Measurements from ENCODE around the gene RASAL1.

RASAL1 gene, protein sequence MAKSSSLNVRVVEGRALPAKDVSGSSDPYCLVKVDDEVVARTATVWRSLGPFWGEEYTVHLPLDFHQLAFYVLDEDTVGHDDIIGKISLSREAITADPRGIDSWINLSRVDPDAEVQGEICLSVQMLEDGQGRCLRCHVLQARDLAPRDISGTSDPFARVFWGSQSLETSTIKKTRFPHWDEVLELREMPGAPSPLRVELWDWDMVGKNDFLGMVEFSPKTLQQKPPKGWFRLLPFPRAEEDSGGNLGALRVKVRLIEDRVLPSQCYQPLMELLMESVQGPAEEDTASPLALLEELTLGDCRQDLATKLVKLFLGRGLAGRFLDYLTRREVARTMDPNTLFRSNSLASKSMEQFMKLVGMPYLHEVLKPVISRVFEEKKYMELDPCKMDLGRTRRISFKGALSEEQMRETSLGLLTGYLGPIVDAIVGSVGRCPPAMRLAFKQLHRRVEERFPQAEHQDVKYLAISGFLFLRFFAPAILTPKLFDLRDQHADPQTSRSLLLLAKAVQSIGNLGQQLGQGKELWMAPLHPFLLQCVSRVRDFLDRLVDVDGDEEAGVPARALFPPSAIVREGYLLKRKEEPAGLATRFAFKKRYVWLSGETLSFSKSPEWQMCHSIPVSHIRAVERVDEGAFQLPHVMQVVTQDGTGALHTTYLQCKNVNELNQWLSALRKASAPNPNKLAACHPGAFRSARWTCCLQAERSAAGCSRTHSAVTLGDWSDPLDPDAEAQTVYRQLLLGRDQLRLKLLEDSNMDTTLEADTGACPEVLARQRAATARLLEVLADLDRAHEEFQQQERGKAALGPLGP

DNA sequence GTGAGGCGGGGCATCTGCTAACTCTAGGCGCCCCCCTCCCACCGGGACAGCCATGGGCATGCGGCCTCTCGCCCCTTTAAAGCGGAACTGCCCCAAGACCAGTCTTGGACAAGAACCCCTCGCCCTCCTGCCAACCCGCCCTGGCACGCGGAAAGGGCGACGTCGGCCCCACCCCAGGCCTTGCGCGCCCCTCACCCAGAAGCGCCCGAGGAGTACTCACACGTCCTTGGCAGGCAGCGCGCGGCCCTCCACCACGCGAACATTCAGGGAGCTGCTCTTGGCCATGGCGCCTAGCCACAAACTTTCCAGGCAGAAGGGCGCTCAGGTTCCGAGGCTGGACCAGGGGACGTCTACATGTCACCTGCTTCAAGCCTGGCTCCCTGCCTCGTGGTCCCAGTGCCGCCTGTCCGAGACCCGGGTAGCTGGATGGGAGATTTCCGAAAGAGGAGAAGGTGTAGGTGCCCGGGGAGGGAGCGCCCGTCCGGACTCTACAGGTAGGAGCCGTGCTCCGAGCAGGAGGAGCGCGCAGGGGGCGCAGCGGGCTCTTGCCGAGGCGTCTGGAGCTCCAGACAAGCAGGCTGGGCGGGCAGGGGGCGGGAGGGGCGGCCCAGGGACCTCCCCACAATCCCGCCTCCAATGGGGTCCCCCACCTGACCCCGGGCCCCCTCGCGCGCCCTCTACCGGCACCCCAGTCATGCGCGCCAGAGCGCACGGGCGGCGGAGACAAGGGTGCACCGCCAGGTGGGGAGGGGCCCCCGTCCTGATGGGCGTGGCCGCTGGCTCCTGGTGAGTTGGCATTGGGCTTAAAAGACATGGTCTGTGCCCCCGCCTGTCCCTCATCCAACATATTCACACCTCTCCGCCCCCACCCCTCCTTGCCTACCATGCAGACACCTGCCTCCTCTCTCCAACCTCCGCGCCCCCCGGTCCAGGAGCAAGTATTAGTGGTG lies at the start of gene RASAL1:
Gene RASAL1, minus strand, starts transcription at position 584 of the 950 bp plus-strand sequence. Its CDS starts 299 bp downstream, at position 285.
- no peak for DNase-seq

DNA sequence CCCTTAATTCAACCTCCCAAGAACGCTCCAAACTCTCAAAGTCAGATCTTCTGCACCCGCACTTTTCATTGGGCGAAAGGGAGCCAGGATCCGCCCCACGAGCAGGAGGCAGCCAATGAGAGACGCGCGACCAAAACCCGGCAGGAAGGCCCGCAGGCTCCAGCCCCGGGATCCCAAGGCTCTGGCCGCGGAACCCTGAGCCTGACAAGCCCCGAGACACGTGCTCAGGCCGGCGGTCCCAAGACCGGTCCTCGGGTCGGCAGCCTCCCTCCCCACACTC lies 49.3 kb upstream of the RASAL1 start:
- DNase-seq = peak; percentile 73 to 92

DNA sequence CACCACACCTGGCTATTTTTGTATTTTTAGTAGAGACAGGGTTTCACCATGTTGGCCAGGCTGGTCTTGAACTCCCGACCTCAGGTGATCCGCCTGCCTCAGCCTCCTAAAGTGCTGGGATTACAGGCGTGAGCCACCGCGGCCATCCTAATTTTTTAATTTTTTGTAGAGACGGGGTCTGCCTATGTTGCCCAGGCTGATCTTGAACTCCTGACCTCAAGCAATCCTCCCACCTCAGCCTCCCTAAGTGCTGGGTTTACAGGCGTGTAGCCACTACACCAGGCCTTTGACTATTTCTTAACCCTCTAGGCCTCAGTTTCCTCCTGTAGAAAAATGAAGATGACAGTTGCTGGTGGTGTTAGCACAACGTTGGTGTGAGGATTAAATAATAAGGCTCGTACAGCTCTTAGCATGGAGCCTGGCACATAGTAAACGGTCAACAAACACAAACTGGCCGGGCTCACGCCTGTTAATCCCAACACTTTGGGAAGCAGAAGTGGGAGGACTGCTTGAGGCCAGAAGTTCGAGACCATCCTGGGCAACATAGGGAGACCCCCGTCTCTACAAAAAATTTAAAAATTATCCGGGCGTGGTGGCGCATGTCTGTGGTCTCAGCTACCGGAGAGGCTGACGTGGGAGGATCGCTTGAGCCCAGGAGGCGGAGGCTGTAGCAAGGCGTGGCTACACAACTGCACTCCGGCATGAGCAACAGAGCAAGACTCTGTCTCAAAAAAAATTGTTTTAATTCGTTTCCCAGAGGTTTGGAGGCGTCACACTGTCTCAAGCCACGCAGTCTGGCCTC lies 48.7 kb upstream of the RASAL1 start:
- peak; percentile 65 to 79 for DNase-seq

DNA sequence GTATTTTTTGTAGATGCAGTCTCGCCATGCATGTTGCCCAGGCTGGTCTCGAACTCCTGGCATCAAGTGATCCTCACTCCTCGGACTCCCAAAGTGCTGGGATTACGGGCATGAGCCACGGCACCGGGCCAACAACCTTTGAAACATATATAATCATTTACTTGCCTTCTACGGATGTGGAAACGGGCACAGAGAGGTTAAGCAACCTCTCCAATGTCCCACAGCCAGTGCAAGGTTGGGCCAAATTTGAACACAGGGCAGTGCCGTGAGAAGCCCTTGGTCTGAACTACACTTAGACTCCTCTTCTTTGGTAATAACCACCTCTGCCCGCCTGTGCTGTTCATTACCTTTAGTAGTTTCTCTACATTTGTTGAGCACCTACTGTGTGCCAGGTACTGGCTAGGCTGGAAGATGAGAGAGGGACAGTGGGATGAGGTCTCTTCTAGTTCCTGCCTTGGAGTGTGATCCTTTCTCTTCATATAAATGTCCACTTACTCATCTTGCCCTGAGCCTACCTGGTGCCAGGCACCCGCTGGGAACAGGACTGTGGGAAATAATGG lies 47.5 kb upstream of the RASAL1 start:
- no peak for DNase-seq

DNA sequence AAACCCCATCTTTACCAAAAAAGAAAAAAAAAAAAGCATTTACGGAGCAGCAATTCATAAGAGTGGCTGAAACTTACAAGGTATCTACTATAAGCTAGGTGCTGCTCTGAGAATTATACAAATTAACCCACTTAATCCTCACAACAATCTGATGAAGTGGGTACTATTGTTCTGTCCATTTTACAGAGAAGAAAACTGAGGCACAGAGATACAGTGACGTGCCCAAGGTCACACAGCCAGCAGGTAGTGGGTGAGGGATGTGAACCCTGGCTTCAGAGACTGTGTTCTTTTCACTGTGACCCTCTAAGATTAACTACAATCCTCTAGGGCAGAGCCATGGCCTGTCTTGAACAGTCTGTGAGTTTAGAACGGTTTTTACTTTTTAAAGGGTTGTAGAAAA lies 46.4 kb upstream of the RASAL1 start:
- no peak for DNase-seq

DNA sequence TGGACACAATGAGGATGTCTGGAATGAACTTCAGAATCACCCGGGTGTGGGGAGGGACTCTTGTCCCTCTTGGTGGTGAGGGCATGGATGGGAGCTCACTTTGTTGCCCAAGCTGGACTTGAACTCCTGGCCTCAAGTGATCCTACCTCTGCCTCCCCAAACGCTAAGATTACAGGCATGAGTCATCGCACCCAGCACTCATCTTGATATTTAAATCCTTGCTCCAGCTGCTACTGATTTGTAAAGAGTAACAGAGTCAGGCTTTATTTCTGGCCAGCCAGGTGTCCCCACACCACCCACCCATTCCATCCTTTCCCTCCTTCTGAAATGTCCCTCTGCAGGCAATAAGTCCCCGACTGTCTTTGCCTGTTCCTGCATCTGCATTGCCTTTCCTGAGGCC lies 44.8 kb upstream of the RASAL1 start:
- no peak for DNase-seq

DNA sequence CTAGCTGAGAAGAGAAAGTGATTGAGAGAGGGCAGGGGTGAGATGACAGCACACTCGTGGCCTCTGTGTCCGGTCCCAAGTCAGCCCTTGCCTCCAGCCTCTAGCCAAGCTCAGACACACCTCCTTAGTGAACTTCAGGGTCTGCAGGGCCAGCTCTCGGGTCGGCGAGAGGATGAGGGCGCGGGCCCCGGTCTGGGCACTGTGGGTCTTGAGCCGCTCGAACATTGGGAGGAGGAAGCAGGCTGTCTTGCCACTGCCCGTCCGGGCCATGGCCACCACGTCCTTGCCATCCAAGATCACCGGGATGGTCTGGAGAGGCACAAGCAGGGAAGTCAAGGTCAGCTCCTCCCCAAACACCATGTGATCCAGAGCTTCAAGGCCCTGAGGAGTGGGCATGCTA lies 43.5 kb upstream of the RASAL1 start:
- DNase-seq = no peak

DNA sequence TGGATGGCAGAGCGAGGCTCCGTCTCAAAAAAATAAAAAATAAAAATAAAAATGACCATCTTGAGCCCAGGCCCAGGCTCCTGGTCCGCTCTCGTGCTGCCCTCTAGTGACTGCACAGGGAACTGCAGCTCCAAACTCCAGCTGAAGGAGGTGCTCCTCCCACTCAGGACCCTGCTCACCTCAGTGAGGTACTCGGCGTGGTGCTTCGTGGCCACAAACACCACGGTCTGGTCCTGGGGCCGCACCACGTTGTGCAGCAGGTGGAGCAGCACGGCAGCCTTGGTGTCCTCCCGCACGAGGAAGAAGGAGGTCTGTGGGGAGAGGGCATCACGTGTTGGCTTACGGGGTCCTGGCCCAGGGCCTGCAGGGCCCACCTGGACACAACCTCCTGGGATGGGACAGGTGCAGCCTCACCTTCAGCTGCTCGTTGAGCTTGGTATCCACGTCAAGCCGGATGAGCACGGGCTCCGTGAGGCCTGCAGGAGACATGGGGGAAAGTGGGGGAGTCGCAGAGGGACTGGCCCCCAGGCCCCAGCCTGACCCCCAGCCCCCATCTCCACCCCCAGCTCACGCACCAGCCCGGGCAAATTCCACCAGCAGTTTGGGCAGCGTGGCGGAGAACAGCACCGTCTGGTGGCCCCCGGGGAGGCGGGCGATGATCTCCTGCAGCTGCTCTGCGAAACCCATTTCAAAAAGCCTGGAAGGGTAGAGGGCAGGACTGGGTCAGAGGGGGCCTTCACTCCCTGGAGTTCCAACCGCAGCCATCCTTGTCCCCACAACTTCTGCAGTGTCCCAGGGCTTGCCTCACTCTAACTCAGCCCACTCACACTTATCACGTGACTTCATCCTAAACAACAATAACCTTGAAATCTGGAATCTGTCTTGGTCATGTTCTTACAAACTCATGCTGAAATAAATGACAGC lies 39.2 kb upstream of the RASAL1 start:
- peak in 1 of 2 experiments; percentile 15 for DNase-seq

DNA sequence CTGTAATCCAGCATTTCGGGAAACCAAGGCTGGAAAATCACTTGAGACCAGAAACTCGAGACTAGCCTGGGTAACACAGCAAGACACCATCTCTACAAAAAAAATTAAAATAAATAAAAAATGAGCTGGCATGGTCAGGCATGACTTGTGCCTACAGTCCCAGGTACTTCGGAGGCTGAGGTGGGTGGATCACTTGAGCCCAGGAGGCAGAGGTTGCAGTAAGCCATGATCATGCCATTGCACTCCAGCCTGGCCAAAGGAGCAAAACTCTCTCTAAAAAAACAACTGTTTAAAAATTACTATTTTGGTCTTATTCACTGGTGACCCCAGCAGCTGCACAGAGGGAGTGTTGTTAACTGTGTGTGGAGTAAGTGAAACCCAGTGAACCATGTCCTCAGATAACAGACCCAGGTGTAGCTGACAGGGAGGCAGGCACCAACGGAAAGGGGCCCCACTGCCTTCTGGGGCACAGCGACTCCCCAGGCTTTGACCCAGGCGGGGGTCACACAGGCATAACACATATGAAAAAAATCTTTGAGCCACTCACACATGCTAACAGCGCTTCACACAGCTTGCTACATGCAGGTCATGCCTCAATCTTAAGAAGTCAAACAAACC lies 37.6 kb upstream of the RASAL1 start:
- DNase-seq = no peak

DNA sequence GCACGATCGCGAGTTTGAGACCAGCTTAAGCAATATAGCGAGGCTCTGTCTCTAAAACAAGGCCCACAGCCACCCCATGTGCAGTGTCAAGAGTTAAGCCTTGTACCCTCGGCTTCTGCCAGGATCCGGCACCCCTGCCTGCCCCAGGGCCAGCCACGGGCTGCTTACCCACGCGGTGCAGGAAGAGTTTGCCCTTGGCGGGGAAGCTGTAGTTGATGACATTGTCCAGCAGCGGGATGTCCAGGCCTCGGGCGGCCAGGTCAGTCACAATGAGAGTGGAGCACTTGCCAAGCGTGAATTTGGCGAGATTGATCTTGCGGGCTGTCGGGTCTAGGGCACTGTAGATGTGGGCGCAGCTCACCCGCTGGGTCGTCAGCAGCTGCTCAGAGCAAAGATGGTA lies 36.6 kb upstream of the RASAL1 start:
- DNase-seq = no peak

DNA sequence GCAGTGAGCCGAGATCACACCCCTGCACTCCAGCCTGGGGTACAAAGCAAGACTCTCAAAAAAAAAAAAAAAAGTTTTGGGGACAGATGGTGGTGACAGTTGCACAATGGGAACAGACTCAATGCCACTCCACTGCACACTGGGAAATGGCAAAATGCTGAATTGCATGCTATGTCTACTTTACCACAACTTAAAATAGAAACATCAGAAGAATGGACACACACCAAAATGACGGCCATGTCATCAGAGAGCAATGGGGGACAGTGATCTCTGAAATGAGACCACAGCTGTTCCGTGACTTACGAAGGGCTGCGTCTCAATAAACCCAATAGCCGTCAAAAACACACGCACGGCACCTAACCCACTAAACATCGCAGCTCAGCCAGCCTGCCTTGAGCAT lies 36.0 kb upstream of the RASAL1 start:
- no peak for DNase-seq

DNA sequence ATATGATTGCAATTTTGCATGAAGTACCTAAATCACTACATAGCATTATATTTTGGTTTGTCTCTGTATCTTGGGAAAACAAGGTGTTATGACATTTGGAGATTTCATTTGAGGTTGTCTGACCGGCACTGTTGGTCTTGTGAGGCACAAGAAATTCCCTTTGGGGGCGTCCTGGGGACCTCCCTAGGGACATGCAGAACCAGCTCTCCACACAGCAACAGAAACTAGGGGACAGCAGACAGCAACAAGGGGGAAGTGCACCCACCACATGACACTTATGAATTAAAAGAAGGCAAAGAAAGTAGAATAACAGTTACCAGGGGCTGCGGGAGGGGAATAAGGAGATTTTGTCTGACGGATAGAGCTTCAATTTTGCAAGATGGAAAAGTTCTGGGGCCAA lies 35.4 kb upstream of the RASAL1 start:
- DNase-seq = no peak

DNA sequence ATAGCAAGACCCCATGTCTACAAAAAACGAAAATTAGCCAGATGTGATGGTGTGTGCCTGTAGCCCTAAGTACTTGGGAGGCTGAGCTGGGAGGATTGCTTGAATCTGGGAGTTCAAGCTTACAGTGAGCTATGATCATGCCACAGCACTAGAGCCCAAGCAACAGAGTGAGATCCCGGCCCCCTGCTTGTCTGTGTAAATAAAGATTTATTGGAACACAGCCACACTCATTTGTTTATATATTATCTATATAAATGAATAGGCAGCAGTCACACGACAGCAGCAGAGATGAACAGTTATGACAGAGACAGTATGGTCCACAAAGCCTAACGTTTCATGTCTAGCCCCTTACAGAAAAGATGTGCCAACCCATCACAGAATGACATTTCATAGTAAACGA lies 34.9 kb upstream of the RASAL1 start:
- DNase-seq = no peak

DNA sequence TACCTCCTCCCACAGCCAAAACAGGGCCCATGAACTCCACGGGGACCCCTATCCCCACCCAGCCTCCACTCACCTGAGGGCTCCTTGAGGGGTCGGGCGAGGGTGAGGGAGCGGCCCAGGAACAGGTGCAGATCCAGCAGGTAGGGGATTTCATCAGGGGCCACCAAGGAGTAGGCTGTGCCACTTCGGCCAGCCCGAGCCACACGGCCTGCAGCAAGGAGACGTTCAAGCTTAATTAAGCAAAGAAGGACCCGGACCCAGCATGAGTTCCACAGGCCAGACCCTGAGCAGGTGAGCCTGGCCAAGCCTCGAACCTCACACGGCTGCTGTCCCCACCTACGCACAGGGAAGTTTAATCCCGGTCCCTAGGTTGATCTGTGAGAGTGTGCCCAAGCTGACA lies 34.1 kb upstream of the RASAL1 start:
- DNase-seq = no peak

DNA sequence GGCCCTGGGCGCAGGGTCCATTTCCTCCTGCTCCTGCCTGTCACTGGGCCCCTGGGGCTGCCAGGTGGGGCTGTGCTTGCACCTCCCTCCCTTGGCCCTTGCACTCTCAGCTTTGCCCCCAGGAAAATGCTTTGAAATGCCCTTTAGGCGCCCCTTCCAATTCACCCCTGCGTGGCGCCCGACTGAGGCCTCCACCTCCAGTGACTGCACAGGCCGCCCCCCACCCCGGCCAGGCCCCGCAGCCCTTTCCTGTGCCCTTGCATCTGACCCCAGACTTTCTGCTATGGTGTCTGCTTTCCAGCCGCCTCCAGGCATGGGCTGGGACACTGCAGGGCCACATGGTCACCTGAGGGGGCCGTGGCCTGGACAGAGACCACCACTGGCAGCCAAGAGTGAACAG lies 32.3 kb upstream of the RASAL1 start:
- no peak for DNase-seq

DNA sequence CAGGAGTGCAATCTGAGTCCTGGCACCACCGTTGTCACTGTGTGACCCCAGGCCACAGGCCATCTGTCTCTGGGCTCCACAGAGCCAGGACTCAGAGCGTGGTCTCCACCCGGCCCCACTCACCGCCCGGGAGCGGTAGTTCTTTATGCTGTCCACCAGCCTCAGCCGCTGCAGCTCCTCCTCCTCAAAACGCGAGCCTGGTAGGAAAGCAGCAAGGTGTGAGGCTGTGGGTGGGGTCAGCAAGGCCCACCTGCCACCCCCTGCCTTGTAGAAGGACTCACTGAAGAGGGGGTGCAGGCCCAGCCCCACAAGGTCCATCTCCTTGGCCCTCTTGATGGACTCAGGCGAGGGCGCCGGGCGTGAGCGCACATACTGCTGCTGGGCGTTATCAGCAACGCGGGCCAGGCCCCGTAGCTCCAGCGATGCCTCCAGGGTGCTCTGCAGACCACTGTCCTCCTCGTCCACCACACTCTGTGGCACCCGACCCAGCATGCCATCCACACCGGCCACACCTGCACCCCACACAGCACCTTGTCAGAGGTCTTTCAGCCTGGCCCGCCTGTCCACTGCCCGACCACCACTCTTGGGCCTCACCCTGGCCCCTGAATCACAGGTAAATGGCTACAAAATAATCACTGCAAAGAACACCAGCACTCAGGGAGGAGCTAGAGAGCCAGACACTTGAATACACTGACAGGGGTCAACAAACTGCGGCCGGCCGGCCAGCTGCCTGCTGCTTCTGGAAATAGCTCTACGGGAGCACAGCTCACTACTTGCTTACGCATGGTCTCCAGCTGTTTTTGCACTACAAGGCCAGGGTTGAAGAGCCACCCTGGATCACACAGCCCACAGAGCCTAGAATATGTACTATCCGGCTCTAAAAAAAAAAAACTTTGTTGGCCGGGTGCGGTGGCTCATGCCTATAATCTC lies 30.2 kb upstream of the RASAL1 start:
- DNase-seq = no peak

DNA sequence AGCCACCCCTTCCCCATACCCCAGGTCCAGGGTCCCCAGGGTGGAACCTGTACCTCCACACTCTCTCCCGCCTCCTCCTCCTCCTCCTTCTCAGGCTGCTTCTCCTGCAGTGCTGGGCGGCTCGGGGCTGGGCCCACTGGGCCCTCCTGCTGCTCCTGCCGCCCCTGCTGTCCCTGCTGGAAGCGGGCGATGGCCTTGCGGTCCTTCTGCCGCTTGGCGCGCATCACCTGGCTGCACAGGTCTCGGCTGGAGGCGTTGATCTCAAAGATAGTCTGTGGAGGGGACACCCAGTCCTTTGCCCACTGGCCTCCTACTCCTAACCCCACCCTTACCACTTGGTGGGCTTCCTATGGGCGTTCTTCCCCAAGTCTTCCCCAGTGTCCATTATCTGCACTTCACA lies 28.5 kb upstream of the RASAL1 start:
- DNase-seq = no peak

DNA sequence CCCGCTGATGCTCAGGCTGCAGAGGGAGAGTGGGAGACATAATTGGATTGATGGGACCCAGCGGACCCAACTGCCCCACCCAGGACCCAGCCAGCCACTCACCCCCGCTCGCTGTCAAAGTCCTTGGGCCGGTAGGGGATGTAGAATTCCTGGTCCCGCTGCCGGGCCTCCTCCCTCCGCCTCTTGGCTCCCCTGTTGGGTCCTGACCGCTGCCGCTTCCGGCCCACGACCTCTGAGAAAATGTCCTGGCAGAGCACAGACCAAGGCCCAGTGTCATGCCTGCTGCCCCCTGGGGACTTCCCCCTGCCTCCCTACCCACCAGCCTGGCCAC lies 27.4 kb upstream of the RASAL1 start:
- DNase-seq = no peak

Data from SHP77 (cell line).